ENCODE measurements around the gene CTBP1.
A peak's percentile ranks its signal among the peaks of the same experiment; 100 is the strongest.

Gene CTBP1

GRCh38 chr4:1249731-1250526 lies 999 bp upstream of the CTBP1 start:
- no peak for TF ChIP-seq CTCF (IDR thresholded peaks at IDR 0.05; ENCODE audit: insufficient read depth, low read length, missing control alignments)

GRCh38 chr4:1249148-1249730 lies 309 bp upstream of the CTBP1 start:
- POLR2A ChIA-PET = interaction anchor here (1.3 to 2.5 kb wide), 3 partner anchors 11 to 97 kb away, joined by 3 to 16 read pairs (median 4); partner anchors contain the start of gene UVSSA
- H3K4me3 ChIP-seq (ENCODE audit: low read depth, low read length) = peak overlapping the region; percentile 58
- TF ChIP-seq CTCF (IDR thresholded peaks at IDR 0.05; ENCODE audit: insufficient read depth, low read length, missing control alignments) = no peak
- no peak for DNase-seq (ENCODE audit: low read depth, low spot score)
- CTCF ChIA-PET = interaction anchor here (1.1 to 2.8 kb wide), 2 partner anchors 82 to 118 kb away, joined by 5 to 11 read pairs; no protein-coding TSS in a partner anchor

More at GRCh38 chr4:1249731-1250526, 999 bp upstream of the CTBP1 start:
- no peak for DNase-seq (ENCODE audit: low read depth, low spot score)
- POLR2A ChIA-PET = interaction anchor here (1.3 to 2.5 kb wide), 3 partner anchors 11 to 96 kb away, joined by 3 to 16 read pairs (median 4); partner anchors contain the start of gene UVSSA
- CTCF ChIA-PET = interaction anchor here (0.8 to 2.8 kb wide), 6 partner anchors 15 to 98 kb away, joined by 3 to 11 read pairs (median 4); partner anchors contain the start of gene MAEA
- peak overlapping the region; percentile 58 for H3K4me3 ChIP-seq (ENCODE audit: low read depth, low read length)

- peak overlapping the region; percentile 70 for H3K4me3 ChIP-seq (ENCODE audit: low read depth, low read length)
- CTCF ChIA-PET = interaction anchor here (0.5 to 1.5 kb wide), 5 partner anchors 13 to 435 kb away, joined by 3 to 6 read pairs (median 3); no protein-coding TSS in a partner anchor
- POLR2A ChIA-PET = interaction anchor here (1.0 to 2.5 kb wide), 2 partner anchors 62 to 99 kb away, joined by 3 to 16 read pairs; partner anchors contain the start of gene UVSSA
- no peak for TF ChIP-seq CTCF (IDR thresholded peaks at IDR 0.05; ENCODE audit: insufficient read depth, low read length, missing control alignments)
- no peak for DNase-seq (ENCODE audit: low read depth, low spot score)
These were observed 1.1 kb downstream of the CTBP1 start for GRCh38 chr4:1247864-1248244.

- CTCF ChIA-PET = interaction anchor here (0.5 to 1.5 kb wide), 6 partner anchors 13 to 436 kb away, joined by 3 to 6 read pairs (median 3); no protein-coding TSS in a partner anchor
- TF ChIP-seq CTCF (IDR thresholded peaks at IDR 0.05; ENCODE audit: insufficient read depth, low read length, missing control alignments) = no peak
- H3K4me3 ChIP-seq (ENCODE audit: low read depth, low read length) = peak overlapping the region; percentile 70
- POLR2A ChIA-PET = interaction anchor here (2.5 kb wide), 1 partner anchor 99 kb away, joined by 16 read pairs; the partner anchor contains the start of gene UVSSA
- no peak for DNase-seq (ENCODE audit: low read depth, low spot score)
These were observed 1.7 kb downstream of the CTBP1 start for GRCh38 chr4:1246901-1247863.

GRCh38 chr4:1246111-1246881 lies 2.6 kb downstream of the CTBP1 start:
- H3K4me3 ChIP-seq (ENCODE audit: low read depth, low read length) = peak overlapping the region; percentile 70

More at GRCh38 chr4:1246111-1246881, 2.6 kb downstream of the CTBP1 start:
- no peak for TF ChIP-seq CTCF (IDR thresholded peaks at IDR 0.05; ENCODE audit: insufficient read depth, low read length, missing control alignments)
- POLR2A ChIA-PET = no interaction called here
- CTCF ChIA-PET = interaction anchor here (1.3 to 1.5 kb wide), 2 partner anchors 80 to 116 kb away, joined by 6 read pairs; no protein-coding TSS in a partner anchor
- no peak for DNase-seq (ENCODE audit: low read depth, low spot score)
